COLO668 (cell line): ENCODE measurements around the gene GPR78.
A peak's percentile ranks its signal among the peaks of the same experiment; 100 is the strongest.

Source experiments
- DNase-seq: peaks from one replicate; lab custom pipeline; 2025; ENCODE audit not compliant: unreplicated experiment; lab: John Stamatoyannopoulos, UW

Gene GPR78

DNA sequence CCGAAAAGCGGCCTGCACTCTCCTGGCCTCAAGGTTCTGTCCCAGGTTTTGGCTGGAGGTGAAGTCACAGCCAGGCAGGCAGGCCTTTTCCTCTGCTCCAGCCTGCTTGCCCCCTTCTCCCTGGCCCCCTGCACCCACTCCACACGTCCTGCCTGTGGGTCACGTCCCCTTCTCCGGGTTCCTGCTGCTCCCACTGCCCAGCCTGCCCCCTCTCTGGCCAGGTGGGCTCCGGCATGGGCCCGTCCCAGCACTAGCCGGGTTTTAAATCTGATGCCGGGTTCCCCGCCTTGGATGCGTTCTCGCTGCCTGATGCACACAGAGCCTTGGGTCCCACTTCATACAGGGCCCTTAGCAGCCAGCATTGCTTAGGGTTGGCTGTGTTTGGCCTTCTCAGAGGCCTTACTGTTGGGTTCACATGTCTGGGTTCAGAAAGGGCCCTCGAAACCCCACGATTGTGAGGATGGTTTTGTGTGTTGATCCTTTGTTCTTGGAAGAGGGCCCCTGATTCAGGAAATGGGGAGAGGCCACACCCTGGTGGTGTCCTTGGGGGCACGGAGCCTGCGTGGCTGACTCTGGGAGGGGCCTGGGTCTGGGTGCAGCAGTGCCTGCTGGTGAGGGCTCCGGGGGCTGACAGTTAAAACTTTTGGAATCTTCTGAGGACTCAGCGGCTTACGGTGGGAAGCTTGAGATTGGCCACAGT lies 18.3 kb downstream of the GPR78 start:
- no peak for DNase-seq

DNA sequence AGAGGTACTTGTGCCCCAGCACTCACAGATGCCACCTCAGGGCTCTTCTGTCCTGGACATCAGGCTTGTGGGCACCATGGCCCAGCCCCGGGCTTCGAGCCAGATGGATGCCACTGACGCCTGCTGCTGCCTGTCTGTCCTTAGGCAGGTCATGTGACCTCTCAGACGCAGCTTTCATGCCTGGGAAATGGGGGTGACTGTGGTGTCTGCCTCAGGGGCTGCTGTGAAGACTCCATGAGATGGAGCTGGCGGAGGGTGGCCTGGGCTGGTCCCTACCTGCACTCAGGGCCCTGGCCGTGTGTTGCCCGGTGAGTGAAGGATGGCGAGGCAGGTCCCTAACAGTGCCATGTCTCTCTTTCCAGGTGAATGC lies 18.9 kb downstream of the GPR78 start:
- no peak for DNase-seq

DNA sequence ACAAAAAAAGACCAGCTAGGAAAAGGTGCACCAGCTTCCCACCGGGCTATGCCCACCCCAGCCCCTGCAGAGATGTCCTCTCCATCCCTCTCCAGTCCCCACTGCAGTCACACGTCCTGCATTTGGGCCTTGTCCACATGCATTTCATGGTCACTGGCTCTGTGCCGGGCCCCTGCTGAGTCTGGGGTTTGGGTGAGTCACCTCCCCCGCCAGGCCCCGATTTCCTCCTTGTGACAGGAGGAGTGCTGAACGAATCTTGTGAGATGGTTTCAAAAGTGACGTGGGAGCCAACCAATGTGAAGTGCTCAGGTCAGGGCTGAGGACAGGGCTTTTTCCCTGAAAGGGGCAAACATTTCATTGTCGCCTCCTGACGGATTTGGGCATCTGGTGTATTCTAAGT lies 19.5 kb downstream of the GPR78 start:
- DNase-seq, result no peak

DNA sequence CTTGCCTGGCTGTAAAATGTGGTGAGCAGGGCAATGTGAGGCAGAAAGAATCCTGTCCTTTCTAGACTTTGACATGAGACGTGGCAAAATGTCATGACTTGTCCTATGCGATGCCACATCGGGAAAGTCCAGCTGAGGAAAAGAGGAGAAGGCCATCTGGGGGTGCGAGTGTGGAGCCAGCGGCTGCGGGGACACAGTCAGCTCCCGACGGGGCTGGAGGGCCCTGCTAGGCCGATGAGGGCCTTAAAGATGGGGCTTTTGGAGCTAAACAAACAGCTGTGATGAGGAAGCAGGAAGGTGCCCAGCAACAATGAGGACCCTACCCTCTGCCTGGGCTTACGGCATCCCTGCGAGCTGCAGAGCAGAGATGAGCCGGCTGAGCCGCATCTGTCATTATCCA lies 20.1 kb downstream of the GPR78 start:
- DNase-seq, result no peak

DNA sequence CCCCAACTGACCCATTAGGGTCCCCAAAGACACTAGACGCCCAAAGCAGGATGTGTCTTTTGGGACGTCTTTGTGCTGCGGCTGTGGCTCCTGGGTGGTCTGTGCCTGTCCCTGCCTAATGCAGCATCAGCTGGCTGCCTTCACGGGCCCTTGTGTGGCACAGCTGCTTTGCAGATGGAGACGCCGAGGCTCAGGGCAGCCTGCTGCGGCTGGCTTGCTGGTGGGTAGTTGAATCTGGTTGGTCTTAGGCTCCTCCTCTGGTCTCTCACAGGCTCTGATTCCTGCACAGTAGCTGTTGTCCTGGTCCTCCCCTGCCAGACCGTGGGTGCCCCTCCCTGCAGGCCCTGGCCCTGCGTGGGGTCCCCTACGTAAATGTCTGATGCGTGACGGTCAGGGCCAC lies 20.5 kb downstream of the GPR78 start:
- no peak for DNase-seq

DNA sequence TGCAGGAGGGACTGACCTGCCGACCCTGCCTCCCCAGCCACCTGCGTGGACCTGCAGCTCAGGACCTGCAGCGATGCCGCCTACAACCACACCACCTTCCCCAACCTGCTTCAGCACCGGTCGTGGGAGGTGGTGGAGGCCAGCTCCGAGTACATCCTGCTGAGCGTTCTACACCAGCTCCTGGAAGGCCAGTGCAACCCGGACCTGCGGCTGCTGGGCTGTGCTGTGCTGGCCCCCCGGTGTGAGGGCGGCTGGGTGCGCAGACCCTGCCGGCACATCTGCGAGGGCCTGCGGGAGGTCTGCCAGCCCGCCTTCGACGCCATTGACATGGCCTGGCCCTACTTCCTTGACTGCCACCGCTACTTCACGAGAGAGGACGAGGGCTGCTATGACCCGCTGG lies 20.9 kb downstream of the GPR78 start:
- DNase-seq, result no peak

DNA sequence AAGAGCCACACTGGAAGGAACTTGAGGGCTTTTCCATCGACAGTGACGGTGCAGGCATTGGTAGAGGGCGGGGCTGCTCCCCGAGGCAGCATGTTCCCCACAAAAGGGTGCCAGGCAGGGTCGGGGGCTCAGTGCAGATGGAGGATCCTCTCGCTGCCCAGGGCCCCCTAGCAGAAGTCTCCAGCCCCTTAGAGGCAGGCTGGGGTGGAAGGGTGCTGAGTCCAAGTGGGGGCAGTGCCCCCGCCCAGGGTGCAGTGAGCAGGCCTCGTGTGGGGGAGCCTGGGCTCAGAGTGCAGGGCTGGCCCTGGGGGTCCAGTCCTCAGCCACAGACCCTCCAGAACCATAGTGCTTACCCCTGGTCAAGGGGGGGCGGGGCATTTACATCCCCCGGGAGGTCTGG lies 21.4 kb downstream of the GPR78 start:
- no peak for DNase-seq

DNA sequence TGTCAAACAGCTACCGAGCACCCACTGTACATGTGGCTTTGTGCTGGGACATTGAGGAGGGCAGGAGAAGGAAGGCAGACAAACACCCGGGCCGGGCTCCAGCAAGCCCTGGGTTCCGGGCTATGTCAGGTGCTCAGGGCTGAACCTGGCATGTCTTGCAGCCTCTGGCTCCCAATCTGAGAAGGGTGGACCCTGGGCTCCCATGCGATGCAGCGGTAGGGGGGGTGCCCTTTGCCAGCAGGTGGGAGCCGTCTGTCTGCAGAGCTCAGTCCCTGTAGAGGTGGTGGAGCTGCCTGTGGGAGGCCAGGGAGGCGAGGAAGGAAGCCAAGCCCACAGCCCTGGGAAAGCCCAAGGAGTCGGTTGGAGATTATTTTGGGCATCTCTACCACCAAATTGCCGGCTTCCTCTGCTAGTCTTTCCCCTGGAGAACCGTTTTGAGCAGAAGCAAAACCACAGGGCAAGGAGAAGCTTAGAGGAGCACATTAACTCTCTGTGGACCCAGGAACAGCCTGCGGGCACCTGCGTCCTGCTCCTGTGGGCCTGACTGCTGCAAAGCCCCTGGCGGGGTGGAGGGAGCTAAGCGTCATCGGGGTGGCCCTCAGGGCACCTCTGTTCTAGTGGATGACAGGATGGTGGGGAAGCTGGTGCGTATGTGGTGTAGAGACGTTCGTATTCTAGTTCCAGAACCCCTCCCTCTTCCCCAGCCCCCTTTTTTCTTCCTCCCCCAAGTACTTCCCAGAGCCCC lies 22.7 kb downstream of the GPR78 start:
- DNase-seq, result no peak

DNA sequence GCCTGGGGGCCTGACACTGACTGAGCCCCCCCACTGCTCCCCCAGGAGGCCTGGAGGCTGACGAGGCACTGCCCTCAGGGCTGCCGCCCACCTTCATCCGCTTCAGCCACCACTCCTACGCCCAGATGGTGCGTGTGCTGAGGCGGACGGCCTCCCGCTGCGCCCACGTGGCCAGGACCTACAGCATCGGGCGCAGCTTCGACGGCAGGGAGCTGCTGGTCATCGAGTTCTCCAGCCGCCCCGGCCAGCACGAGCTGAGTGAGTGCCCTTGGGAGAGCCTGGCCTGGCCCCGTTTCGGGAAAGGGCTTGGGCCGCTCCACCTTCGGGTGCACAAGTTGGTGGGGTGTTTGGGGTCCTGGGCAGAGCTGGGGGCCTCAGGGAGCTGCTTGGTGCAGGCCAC lies 23.7 kb downstream of the GPR78 start:
- no peak for DNase-seq

DNA sequence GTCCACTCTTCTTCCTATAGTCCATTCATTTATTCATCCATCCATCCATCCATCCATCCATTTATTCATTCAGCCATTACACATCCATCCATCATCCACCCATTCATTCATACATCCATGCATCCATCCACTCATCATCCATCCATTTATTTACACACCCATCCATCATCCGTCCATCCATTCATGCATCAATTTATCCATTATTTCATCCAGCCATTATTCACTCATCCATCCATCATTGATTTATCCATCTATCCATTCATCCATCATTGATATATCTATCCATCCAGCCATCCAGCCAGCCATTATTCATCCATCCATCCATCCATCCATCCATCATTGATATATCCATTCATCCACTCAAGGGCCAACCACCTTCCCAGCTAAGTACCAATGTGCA lies 25.1 kb downstream of the GPR78 start:
- DNase-seq, result no peak

DNA sequence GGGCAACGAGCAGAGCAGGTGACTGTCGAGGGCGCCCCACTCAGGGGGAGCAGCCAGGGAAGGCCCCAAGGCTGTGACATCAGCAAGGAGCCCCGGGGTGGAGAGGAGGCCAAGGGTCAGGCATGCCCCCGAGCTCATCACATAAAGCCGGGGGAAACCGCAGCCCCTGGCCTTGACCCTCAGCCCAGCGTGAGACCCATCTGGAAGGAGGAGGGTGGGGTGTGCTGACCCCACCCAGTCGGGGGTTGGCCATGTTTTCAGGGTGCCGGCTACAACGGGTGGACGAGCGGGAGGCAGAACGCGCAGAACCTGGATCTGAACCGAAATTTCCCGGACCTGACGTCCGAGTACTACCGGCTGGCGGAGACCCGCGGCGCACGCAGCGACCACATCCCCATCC lies 26.3 kb downstream of the GPR78 start:
- no peak for DNase-seq

DNA sequence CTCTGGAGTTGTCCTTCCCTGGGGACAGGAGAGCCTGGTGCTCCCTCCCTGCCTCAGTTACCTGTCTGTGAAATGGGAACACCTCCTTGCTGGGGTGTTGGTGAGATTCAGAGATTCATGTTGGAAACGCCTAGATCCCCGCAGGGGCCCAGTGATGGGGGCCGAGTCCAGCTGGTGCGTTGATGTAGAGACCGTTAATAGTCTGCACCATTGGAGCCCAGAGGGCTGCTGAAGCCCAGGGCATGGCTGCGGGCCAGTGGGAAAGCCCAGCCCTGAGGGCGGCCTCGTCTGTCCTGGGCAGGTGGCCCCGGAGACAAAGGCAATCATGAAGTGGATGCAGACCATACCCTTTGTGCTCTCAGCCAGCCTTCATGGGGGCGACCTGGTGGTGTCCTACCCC lies 26.8 kb downstream of the GPR78 start:
- DNase-seq, result no peak

DNA sequence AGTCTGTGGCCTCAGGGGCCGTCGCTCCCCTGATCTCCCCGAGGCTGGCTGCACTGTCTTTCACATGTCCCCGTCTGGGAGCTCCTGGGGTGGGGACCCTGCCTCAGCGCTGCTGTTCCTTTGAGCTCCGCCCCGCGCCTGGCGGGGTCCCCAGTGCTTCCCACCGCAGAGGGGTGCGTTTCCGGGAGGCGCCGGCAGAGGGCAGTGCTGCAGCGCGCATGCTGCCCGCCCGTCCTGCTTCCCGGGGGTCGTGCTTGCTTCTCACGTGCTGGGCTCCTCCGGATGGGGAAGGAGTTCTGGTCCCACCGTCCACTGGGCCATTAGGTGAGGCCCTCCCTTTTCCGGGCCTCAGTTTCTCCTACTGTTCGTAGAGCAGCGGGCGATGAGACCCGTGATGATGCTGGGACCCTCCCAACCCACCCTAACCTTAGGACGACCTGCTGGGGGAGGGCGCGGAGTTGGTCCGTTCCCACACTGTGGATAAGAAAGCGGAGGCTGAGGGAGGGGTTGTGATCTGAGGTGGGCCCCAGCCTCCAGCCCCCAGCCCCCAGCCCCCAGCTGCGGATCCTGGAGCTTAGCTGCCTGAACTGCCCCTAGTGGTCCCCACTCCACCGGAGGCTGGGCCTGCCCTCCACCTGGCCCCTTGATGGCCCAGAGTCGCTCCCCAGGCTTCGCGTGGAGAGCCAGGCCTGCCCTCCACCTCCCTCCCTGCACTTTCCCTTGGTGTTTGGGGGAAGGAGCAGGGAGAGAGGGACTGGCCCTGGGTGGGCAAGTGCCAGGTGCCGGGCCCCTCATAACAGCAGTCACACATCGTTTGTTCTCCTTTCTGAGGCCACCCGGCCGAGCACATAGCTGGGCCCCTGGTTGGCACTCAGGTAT lies 27.6 kb downstream of the GPR78 start:
- peak; percentile 11 for DNase-seq

DNA sequence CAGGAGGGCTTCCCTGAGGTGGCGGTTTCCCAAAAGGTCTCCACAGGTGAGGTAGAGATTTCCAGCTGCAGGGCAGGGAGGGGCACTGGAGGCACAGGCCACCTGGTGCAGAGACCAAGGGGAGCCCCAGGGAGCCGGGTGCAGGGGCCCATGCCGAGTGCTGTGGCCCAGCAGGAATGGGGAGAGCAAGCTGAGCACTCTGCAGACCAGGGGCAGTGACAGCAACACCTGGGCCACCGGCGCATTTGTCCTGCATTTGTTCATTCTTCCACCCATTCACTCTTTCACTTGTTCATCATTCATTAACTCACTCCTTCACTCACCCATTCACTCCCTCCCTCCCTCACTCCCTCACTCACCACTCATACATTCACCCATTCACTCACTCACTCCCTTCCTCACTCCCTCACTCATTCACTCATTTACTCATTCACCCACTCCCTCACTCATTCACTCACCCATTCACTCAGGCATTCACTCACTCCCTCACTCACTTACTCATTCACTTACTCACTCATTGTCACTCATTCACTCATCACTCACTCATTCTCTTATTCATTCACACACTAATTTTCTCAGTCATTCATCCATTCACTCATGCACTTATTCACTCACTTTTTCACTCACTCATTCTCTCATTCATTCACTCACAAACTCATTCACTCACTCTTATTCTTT lies 28.7 kb downstream of the GPR78 start:
- DNase-seq, result no peak

DNA sequence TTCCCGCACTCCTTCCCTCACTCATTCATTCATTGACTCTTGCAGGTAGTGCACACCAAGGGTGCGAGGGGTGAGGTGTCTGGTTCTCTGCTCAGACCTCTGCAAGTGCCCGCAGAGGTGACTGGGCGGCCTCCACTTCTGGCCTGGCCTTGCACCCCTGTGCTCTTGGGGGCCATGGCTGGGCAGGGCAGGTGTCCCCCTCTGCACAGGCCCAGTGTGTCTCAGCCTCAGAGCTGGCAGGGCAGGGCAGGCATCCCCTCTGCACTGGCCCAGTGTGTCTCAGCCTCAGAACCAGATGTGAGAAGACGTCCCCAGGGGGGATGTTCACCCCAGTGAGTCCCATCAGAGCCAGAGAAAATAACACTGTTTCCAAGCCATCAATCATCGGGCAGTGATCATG lies 29.2 kb downstream of the GPR78 start:
- DNase-seq, result no peak

DNA sequence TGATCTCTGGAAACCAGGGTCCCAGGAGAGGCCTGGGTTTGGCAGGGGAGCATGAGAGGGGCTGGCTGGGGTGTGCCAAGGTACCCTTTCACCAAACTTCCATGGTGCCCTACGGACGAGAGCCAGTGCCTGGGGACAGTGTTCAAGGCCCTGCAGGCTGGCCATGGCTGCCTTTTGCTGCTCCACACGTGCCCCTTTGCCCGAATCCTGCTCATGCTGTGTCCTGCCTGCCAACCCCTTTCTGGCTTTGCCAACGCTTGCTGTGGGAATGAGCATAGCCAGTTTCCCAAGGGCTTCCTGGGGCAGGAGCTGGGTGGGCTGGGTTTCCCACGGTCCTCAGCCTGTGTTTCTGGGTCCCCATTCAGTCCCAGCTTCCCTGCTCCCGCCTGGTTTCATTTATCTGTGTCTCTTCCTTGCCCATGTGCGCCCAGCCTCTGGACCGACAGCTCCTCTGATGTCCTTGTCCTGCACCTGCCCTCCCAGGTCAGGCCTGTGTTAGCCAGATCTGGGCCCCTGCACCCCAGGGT lies 29.7 kb downstream of the GPR78 start:
- no peak for DNase-seq

DNA sequence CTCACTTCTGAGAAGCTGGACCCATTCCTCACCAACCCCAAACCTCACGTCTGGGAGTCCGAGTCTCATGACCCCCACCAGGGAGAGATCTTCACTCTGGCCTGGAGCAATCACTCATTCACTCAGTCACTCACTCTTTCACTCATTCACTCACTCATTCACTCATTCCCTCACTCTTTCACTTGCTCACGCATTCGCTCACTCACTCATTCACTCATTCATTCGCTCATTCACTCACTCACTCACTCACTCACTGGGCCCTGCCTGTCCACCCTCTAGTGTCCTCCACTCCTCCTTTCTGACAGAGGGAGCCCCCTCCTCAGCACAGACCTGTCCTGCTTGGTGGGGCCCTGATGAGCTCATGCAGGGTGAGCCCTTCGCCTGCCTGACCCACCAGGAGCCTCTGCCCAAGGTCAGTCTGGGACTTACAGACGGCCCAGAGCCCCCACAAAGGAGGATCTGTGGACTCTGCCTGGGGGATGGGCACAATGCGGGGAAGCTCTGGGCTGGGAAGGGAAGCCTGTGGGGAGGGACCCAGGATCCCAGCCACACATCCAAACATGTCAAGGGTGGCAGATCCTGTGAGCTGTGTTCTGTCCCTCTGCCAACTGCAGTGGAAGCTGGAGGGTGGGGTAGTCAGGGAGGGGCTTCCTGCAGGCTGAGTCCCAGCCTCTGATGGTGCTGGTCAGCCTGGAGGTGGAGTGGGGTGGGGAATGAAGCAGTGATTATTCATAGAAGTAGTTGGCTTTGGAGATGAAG lies 30.8 kb downstream of the GPR78 start:
- DNase-seq, result no peak

DNA sequence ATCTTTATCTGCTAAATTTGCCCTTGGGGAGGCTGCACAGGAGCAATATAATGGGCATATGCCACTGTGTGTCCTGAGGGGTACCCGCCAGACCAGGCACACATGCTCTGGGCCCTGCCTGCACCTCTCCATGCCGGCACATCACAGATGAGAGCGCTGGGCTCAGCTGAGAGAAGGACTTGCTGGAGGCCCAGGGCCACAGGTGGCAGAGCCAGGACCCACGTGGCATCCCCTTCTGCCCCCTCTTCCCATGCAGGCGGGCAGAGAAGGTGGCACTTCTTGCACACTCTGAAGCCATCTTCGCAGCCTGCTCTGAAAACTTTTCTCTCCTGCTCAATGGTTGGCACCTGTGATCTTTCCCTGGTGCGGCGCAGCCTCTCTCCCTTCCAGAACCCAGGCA lies 32.5 kb downstream of the GPR78 start:
- DNase-seq, result no peak

DNA sequence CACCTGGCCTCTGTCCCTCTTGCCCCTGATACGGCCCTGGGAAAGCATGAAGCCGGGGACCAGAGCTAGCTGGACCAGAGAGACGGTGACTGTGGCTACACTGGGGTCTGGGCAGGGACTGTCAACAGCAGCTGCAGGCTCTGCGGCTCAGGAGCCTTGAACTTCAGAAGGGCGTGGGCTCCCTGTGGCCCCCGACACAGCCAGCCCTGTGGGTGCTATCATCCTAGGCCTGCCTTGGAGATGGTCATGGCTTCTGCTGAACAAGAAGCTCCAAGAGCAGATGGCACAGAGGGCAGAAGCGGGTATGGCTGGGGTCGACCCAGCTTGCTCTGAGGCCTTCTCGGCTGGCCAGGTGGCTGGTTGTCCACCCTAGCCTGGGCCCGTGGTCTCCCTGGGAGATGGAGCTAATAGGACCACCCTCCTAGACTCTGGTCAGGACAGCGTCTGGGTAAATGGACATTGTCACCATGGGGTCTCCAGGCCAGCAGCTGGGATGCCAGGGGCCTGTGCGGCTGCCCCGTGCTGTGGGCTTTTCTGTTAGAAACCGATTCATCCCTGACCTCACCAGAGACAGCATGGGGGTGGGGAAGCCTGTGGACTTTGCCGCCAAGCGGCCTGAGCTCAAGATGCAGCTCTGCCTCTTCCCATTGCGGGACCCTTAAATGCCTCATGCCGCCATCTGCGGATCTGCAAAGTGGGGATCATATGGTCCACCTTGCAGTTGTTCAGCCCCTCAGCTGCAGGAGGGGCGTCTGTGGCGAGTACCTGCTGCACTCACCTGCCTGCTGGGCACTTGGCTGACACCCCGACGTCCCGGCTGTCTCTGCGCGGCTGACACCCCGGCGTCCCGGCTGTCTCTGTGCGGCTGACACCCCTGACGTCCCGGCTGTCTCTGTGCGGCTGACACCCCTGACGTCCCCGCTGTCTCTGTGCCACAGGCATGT lies 33.5 kb downstream of the GPR78 start:
- DNase-seq, result no peak
